Measurements from ENCODE around the gene TESMIN. TPM values are rescaled to one million over a fixed set of nuclear protein-coding genes. Genes with fewer than 3 reads are reported as not detected.

The TESMIN gene
- 1 to 10 TPM in 3 of 4 donors, under 1 TPM in 1; 1.00 to 7.5 (median 4.2) TPM for total RNA-seq

- peaks cover 5 to 15% (median 7%) of the 10 kb centered on the region in 4 donors for H3K4me1 ChIP-seq
- WGBS, 2 donors (ENCODE audit: low coverage in 1 of 2) = 3% methylated on average over 27 of the region's 42 CpGs; no CpG with 5 or more reads in 1 of the 2 donors
- H3K36me3 ChIP-seq = peaks cover 0 to 5% (median 2%) of the 10 kb centered on the region in 4 donors
- H3K27ac ChIP-seq = peak within 1 kb of the TSS; percentile 12 to 86 (median 82)
- in situ Hi-C loops (cut with MboI; ENCODE audit: low pct_ligation_motif_present in 1 of 4, low pct_unique_long_range_greater_than_20kb in 1 of 4, low sequenced_read_pairs in 3 of 4) (no loop called here), intact Hi-C loops (cut with DNase I; ENCODE audit: low total_unique reads) (no loop called here)
- H3K9me3 ChIP-seq = no peaks in the 10 kb centered on the region
- no peaks in the 10 kb centered on the region for H3K27me3 ChIP-seq
- TF ChIP-seq POLR2A (IDR thresholded peaks at IDR 0.05) (peak; percentile 43), EP300 (IDR thresholded peaks at IDR 0.05; ENCODE audit: low read depth) (peak; percentile 70), CTCF (IDR thresholded peaks at IDR 0.05) (no peak), POLR2AphosphoS5 (IDR thresholded peaks at IDR 0.05) (peak in 2 of 3 donors; percentile 49 to 63)
- peak; percentile 97 for DNase-seq
- peak within 1 kb of the TSS; percentile 34 to 63 (median 50) for H3K4me3 ChIP-seq
These were observed at the start of gene TESMIN for GRCh38 chr11:68751331-68751856. Gene TESMIN (minus strand): TSS chr11:68751520. CDS start chr11:68750660, 860 bp downstream.

- Histone ChIP-seq H3K4me1 (no peaks in the 10 kb centered on the region), H3K27ac (no peak overlapping the region), H3K36me3 (peaks cover 0 to 87% (median 36%) of the 10 kb centered on the region in 4 donors), H3K9me3 (no peaks in the 10 kb centered on the region), H3K27me3 (no peaks in the 10 kb centered on the region), H3K4me3 (no peak overlapping the region)
- 77 to 83% methylated on average over 11 to 23 of the region's 23 CpGs for WGBS, 2 donors (ENCODE audit: low coverage in 1 of 2)
- in situ Hi-C loops (cut with MboI; ENCODE audit: low pct_ligation_motif_present in 1 of 4, low pct_unique_long_range_greater_than_20kb in 1 of 4, low sequenced_read_pairs in 3 of 4) (no loop called here), intact Hi-C loops (cut with DNase I; ENCODE audit: low total_unique reads) (no loop called here)
- peak; percentile 34 for DNase-seq
- TF ChIP-seq POLR2AphosphoS5 (IDR thresholded peaks at IDR 0.05) (no peak), CTCF (IDR thresholded peaks at IDR 0.05) (peak; percentile 37 to 53 (median 51))
These were observed 47.0 kb upstream of the TESMIN start for GRCh38 chr11:68798221-68798813.

GRCh38 chr11:68796801-68797200 lies 45.5 kb upstream of the TESMIN start:
- Histone ChIP-seq H3K4me1 (no peaks in the 10 kb centered on the region), H3K36me3 (peaks cover 0 to 87% (median 39%) of the 10 kb centered on the region in 4 donors), H3K27ac (no peak overlapping the region), H3K27me3 (no peaks in the 10 kb centered on the region), H3K9me3 (no peaks in the 10 kb centered on the region), H3K4me3 (no peak overlapping the region)
- WGBS, 2 donors (ENCODE audit: low coverage in 1 of 2) = 97% methylated on average over 16 of the region's 19 CpGs; no CpG with 5 or more reads in 1 of the 2 donors
- in situ Hi-C loops (cut with MboI; ENCODE audit: low pct_ligation_motif_present in 1 of 4, low pct_unique_long_range_greater_than_20kb in 1 of 4, low sequenced_read_pairs in 3 of 4) = no loop called here
- intact Hi-C loops (cut with DNase I; ENCODE audit: low total_unique reads) = no loop called here
- TF ChIP-seq POLR2A (IDR thresholded peaks at IDR 0.05) (no peak), CTCF (IDR thresholded peaks at IDR 0.05) (no peak), EP300 (IDR thresholded peaks at IDR 0.05; ENCODE audit: low read depth) (no peak), POLR2AphosphoS5 (IDR thresholded peaks at IDR 0.05) (no peak)
- DNase-seq = no peak

GRCh38 chr11:68792400-68792966 lies 41.2 kb upstream of the TESMIN start:
- intact Hi-C loops (cut with DNase I; ENCODE audit: low total_unique reads) = no loop called here

More at GRCh38 chr11:68792400-68792966, 41.2 kb upstream of the TESMIN start:
- Histone ChIP-seq H3K27me3 (no peaks in the 10 kb centered on the region), H3K36me3 (peaks cover 0 to 70% (median 32%) of the 10 kb centered on the region in 4 donors), H3K4me1 (no peaks in the 10 kb centered on the region), H3K27ac (no peak overlapping the region), H3K4me3 (no peak overlapping the region), H3K9me3 (no peaks in the 10 kb centered on the region)
- TF ChIP-seq CTCF (IDR thresholded peaks at IDR 0.05) (no peak), EP300 (IDR thresholded peaks at IDR 0.05; ENCODE audit: low read depth) (no peak), POLR2AphosphoS5 (IDR thresholded peaks at IDR 0.05) (no peak), POLR2A (IDR thresholded peaks at IDR 0.05) (no peak)
- no peak for DNase-seq
- in situ Hi-C loops (cut with MboI; ENCODE audit: low pct_ligation_motif_present in 1 of 4, low pct_unique_long_range_greater_than_20kb in 1 of 4, low sequenced_read_pairs in 3 of 4) = no loop called here
- WGBS, 2 donors (ENCODE audit: low coverage in 1 of 2) = 95 to 100% methylated on average over 7 to 18 of the region's 18 CpGs

Data from transverse colon (tissue), 4 donors.